Right forelimb (tissue), 1 donor: ENCODE data around the gene TULP4.
"Not testable (repeated sequence)": the region's sequence is repeated elsewhere in the genome, so short reads cannot be mapped to it uniquely, and the experiment has no call there.

Source experiments
- DNase-seq: peaks from one replicate; pipeline ENCODE4 v3.0.0-alpha.2; 2018

Gene TULP4

GRCh38 chr6:158474961-158475343, 162.7 kb downstream of the TULP4 start:
- DNase-seq = no peak

- DNase-seq = peak; percentile 45
Observed at GRCh38 chr6:158475344-158476302, 163.4 kb downstream of the TULP4 start.

GRCh38 chr6:158476389-158476788, 164.1 kb downstream of the TULP4 start:
- DNase-seq = no peak

- not testable (repeated sequence) for DNase-seq
Observed at GRCh38 chr6:158477722-158478121, 165.5 kb downstream of the TULP4 start.

GRCh38 chr6:158480989-158481388, 168.7 kb downstream of the TULP4 start:
- DNase-seq = no peak

- DNase-seq = no peak
Observed at GRCh38 chr6:158481690-158482473, 169.6 kb downstream of the TULP4 start.

- no peak for DNase-seq
Observed at GRCh38 chr6:158485431-158485830, 173.2 kb downstream of the TULP4 start.

GRCh38 chr6:158487495-158487894, 175.2 kb downstream of the TULP4 start:
- DNase-seq = no peak

- no peak for DNase-seq
Observed at GRCh38 chr6:158488065-158488464, 175.8 kb downstream of the TULP4 start.

- no peak for DNase-seq
Observed at GRCh38 chr6:158489441-158489840, 177.2 kb downstream of the TULP4 start.

- DNase-seq = no peak
Observed at GRCh38 chr6:158492881-158493280, 180.6 kb downstream of the TULP4 start.

GRCh38 chr6:158496700-158497099, 184.4 kb downstream of the TULP4 start:
- no peak for DNase-seq

GRCh38 chr6:158497620-158498019, 185.4 kb downstream of the TULP4 start:
- no peak for DNase-seq

GRCh38 chr6:158498362-158498761, 186.1 kb downstream of the TULP4 start:
- no peak for DNase-seq

- DNase-seq = no peak
Observed at GRCh38 chr6:158499601-158500000, 187.3 kb downstream of the TULP4 start.

GRCh38 chr6:158500016-158500735, 187.9 kb downstream of the TULP4 start:
- DNase-seq = no peak

GRCh38 chr6:158501360-158502262, 189.3 kb downstream of the TULP4 start:
- no peak for DNase-seq

- DNase-seq = no peak
Observed at GRCh38 chr6:158502263-158502950, 190.1 kb downstream of the TULP4 start.

- DNase-seq = no peak
Observed at GRCh38 chr6:158503222-158503621, 191.0 kb downstream of the TULP4 start.

GRCh38 chr6:158503846-158504245, 191.6 kb downstream of the TULP4 start:
- DNase-seq = no peak

- DNase-seq = no peak
Observed at GRCh38 chr6:158505194-158505593, 192.9 kb downstream of the TULP4 start.
